GM18951 (cell line): ENCODE data around the gene ANGPTL4.
"Not testable (repeated sequence)": the region's sequence is repeated elsewhere in the genome, so short reads cannot be mapped to it uniquely, and the experiment has no call there.

Experiments
- POLR2A ChIP-seq: IDR thresholded peaks from 4 replicates; pipeline ENCODE4 v1.6.1; 2011; ENCODE audit warnings: mild to moderate bottlenecking; ENCODE audit not compliant: insufficient read length, insufficient read depth; ENCODE audit errors: extremely low read depth
- in situ Hi-C: fragments of 300-500 bp; cut with MboI; formaldehyde crosslinking; loops from one replicate; pipeline ENCODE4 v1.12.0; 2022; ENCODE audit warnings: low sequenced_read_pairs, mixed read lengths, inconsistent platforms; ENCODE audit not compliant: unreplicated experiment

The ANGPTL4 gene

DNA sequence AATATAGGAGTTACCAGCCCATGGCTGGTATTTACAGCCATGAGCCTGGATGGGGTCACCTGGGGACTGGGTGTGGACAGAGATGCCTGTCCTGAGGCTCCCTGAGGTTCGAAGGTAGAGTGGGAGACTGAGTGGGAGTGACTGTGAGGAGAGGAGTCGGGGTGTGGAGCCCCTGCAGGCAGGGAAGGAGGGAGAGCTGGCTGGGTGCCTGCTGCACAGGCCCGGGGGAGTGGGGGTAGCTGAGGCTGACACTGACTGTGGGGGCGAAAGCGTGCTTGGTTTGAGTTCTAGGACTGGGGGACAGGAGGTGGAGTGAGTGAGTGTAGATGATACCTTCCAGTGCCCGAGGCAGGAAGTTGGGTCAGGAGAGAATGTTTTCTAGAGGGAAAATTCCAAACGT lies 33.3 kb downstream of the ANGPTL4 start:
- TF ChIP-seq POLR2A, result no peak
- in situ Hi-C loops, result no loop called here

DNA sequence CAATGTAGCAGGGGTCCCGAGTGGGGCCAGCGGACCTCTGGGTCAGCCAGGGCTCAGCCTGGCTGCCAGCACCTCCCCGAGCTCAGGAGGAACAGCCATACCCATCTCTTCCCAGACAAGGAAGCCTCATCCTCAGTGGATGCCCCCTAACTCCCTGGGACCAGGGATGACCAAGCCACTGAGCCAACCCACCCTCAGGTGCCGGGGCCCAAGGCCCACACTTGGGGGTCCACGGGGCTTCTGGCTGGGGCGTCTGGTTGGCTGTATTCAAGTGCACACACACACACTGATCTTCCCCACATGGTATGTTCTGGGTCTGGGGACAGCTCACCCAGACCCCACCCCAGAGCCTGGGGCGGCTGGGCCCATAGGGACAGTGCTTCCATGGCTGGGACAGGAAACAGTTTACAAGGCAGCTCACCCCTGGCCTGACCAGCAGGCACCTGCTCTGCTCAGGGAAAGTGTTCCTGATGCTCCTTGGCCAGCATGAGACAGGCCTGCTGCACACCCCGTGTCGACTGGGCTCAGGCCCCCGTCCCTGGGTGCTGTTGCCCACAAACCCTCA lies 33.9 kb downstream of the ANGPTL4 start:
- in situ Hi-C loops, result no loop called here
- no peak for TF ChIP-seq POLR2A

GRCh38 chr19:8398311-8398771 lies 34.4 kb downstream of the ANGPTL4 start:
- TF ChIP-seq POLR2A, result no peak
- in situ Hi-C loops, result no loop called here

- TF ChIP-seq POLR2A, result no peak
- in situ Hi-C loops, result no loop called here
Observed at GRCh38 chr19:8399681-8400188, 35.8 kb downstream of the ANGPTL4 start.

- TF ChIP-seq POLR2A, result no peak
- in situ Hi-C loops, result no loop called here
Observed at GRCh38 chr19:8401981-8402411, 38.0 kb downstream of the ANGPTL4 start.

DNA sequence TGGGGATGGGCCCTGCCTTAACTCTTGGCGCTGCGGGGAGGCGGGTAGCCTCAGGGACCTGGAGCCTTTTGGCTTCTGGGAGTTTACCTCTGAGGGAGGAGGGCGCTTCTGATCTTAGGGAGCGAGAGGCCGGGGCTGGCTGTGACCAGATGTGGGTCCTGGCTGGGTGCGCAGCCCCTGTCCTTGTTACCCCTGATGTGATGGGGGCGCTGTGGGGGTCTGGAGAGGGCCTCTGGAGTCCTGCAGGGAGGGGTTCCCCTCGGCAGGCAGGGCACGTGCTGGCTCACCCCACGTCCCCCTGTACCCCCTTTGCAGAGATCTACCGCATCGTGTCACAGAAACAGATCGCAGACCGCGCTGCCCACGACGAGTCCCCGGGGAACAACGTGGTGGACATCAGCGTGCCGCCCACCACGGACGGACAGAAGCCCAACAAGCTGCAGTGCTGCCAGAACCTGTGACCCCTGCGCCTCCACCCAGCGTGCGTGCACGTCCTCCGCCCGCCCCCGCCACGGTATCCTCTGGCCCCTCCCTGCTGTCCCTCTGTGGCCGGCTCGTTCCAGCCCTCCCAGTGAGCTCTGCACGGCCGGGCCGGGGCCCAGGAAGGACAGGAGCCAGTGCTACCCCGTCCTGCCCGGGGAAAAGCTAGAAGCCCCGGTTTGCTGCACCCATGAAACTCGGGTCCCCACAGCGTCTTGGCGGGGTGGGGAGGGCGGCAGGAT lies 39.3 kb downstream of the ANGPTL4 start:
- no peak for TF ChIP-seq POLR2A
- in situ Hi-C loops, result no loop called here

DNA sequence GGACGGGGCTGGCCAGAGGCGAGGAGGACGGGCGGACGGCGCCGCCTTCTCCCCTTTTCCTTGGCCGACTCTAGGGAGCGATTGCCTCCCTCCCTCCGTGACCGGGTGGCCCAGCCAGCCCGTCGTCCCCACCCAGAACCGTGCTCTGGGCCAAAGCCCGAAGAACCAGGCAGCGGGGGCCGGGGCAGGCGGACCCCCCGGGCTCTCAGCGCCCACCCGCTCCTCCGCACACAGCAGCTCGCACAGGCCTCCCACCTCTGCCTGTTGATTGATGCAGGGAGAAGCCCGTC lies 39.8 kb downstream of the ANGPTL4 start:
- in situ Hi-C loops, result no loop called here
- no peak for TF ChIP-seq POLR2A

DNA sequence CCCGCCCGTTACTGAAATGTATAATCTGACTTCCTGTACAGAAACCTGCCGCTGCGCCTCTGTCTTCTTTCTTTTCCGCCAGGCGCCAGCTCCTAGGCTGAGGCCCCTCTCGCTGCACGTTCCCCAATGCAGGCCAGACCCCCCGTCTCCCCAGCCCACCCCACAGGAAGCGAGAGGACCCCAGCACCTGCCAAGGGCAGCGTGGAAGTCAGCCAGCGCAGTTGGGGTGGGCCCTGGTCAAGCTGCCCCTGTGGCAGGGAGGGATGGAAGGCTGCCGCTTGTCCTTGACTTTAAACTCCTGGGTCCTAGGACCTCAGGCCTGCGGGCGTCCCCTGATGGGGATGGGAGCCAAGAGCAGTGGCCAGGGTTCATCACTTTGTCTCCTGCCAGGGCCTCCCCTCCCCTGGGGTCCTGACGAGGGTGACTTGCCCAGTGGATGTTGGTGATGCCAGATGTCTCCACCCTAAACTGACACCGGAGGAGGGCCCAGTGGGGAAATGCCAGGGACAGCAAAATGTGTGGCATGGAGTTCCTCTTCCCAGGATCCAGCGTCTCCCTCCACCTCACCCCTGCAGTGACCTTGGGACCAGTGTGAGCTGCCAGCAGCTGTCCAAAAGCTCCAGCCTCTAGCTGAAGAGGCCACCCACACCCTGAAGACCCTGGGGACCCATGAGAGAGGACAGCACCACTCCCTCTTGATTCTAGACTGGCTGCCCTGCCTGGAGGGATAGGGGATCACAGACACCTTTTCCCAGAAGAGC lies 40.6 kb downstream of the ANGPTL4 start:
- in situ Hi-C loops, result no loop called here
- no peak for TF ChIP-seq POLR2A

- in situ Hi-C loops, result not testable (repeated sequence)
Observed at GRCh38 chr19:8410718-8411117, 46.8 kb downstream of the ANGPTL4 start.

GRCh38 chr19:8412783-8413628 lies 49.1 kb downstream of the ANGPTL4 start, which contains the start of gene MARCHF2:
Gene MARCHF2, plus strand, starts transcription at chr19:8413305. Its CDS starts 8,536 bp downstream, at chr19:8421841.
- TF ChIP-seq POLR2A, result peak; percentile 69
- in situ Hi-C loops, result no loop called here

- in situ Hi-C loops, result no loop called here
- TF ChIP-seq POLR2A, result no peak
Observed at GRCh38 chr19:8413629-8413995, 49.7 kb downstream of the ANGPTL4 start.

GRCh38 chr19:8416796-8417195 lies 52.8 kb downstream of the ANGPTL4 start:
- in situ Hi-C loops, result no loop called here
- TF ChIP-seq POLR2A, result no peak
